SH-SY5Y (cell line): ENCODE results near the gene PILRA.

ENCODE experiments used
- GATA2 ChIP-seq: IDR thresholded peaks from 2 replicates; pipeline ENCODE4 v1.6.1; 2011; ENCODE audit warnings: mild to moderate bottlenecking, low read depth, low read length
- GATA3 ChIP-seq: IDR thresholded peaks from 2 replicates; pipeline ENCODE4 v1.6.1; 2011; ENCODE audit warnings: low read depth, mild to moderate bottlenecking, low read length, moderate library complexity

DNA sequence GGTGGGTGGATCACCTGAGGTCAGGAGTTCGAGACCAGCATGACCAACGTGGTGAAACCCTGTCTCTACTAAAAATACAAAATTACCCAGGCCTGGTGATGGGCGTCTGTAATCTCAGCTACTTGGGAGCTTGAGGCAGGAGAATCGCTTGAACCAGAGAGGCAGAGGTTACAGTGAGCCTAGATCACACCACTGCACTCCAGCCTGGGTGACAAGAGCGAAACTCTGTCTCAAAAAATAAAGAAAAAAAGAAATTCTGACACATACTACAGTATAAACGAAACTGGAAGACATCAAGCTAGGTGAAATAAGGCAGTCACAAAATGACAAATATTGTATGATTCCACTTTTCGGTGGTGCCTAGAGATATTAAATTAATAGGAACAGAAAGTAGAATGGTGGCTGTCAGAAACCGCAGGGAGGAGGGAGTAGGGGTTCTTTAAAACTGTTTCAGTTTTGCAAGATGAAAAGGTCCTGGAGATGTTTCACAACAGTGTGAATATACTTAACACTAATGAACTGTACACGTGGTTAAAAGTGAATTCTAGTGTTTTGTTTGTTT lies 23.2 kb downstream of the PILRA start:
- no peak for TF ChIP-seq GATA2
- no peak for TF ChIP-seq GATA3
